Transverse colon (tissue), 4 donors: ENCODE measurements around the gene C1QTNF1. TPM values are rescaled to one million over a fixed set of nuclear protein-coding genes. Genes with fewer than 3 reads are reported as not detected.

Experiments
- DNase-seq: peaks from one replicate; pipeline ENCODE4 v3.0.0-alpha.2; 2019
- H3K27ac ChIP-seq, 4 donors: fragments of 200-600 bp; sonication (generic); 2 replicates each; pipeline ENCODE4 v1.5.1; 2016 to 2018; ENCODE audit warnings: inconsistent platforms in 4 of 4
- H3K27me3 ChIP-seq: fragments of 200-600 bp; sonication (generic); 2 replicates; pipeline ENCODE4 v1.5.1; 2017; ENCODE audit warnings: inconsistent platforms
- H3K36me3 ChIP-seq, 4 donors: fragments of 200-600 bp; sonication (generic); 2 replicates each; pipeline ENCODE4 v1.5.1; 2017 to 2019; ENCODE audit warnings: inconsistent platforms in 4 of 4
- H3K4me1 ChIP-seq, 4 donors: fragments of 200-600 bp; sonication (generic); 2 replicates each; pipeline ENCODE4 v1.5.1; 2017 to 2020; ENCODE audit warnings: inconsistent platforms in 4 of 4
- H3K4me3 ChIP-seq, 4 donors: fragments of 200-600 bp; sonication (generic); 1 replicate in 1 of 4; 2 replicates in 3 of 4; pipeline versions ENCODE4 v1.5.1 to v1.6.1; 2017 to 2019; ENCODE audit warnings: inconsistent platforms in 4 of 4
- H3K9me3 ChIP-seq, 2 donors: fragments of 200-600 bp; sonication (generic); 2 replicates each; pipeline ENCODE4 v1.5.1; 2017 to 2019; ENCODE audit warnings: inconsistent platforms in 2 of 2
- CTCF ChIP-seq, 5 experiments: fragments of 200-600 bp in 3 of 5; fragments of 450-650 bp in 2 of 5; sonication (generic) in 3 of 5; IDR thresholded peaks; 1 replicate in 2 of 5; 2 replicates in 3 of 5; pipeline ENCODE4 v1.5.1; 2016 to 2017; ENCODE audit warnings: antibody characterized with exemption in 5 of 5, inconsistent platforms in 3 of 5, mild to moderate bottlenecking in 2 of 5, moderate library complexity in 1 of 5
- EP300 ChIP-seq: sonication (generic); formaldehyde crosslinking; IDR thresholded peaks from one replicate; pipeline ENCODE4 v1.6.1; 2017; ENCODE audit warnings: antibody characterized with exemption, low read depth
- POLR2A ChIP-seq: fragments of 450-650 bp; IDR thresholded peaks from one replicate; pipeline ENCODE4 v1.6.1; 2016; ENCODE audit warnings: antibody characterized with exemption, mild to moderate bottlenecking, moderate library complexity
- POLR2AphosphoS5 ChIP-seq, 3 donors: sonication (generic); formaldehyde crosslinking; IDR thresholded peaks; one replicate each; pipeline ENCODE4 v1.6.1; 2016; ENCODE audit warnings: antibody characterized with exemption in 3 of 3
- WGBS, 2 donors: methylation state at CpG; one replicate each; pipeline ENCODE4 v1.1.5; 2018; ENCODE audit warnings: low coverage in 1 of 2; 5-methylcytosine and 5-hydroxymethylcytosine counted together
- in situ Hi-C, 4 donors: fragments of 200-750 bp; cut with MboI; loops; one replicate each; pipeline versions ENCODE4 v1.15.0 to v1.15.1; 2017; ENCODE audit warnings: low sequenced_read_pairs in 3 of 4, low pct_ligation_motif_present in 1 of 4, low pct_unique_long_range_greater_than_20kb in 1 of 4
- intact Hi-C: fragments of 100-400 bp; cut with DNase I; formaldehyde crosslinking; loops from one replicate; pipeline ENCODE4 v1.15.1; 2023; ENCODE audit warnings: low total_unique reads
- total RNA-seq, 4 donors: library from RNA; depleted of rRNA; stranded (reverse); fragments of >200 nt; gene quantifications; one replicate each; pipeline ENCODE4 v1.1.0, GENCODE V29; 2016

The C1QTNF1 gene
- total RNA-seq, 4 donors from 2014 or later = 5.4 to 35.5 (median 12.0) TPM

GRCh38 chr17:79002796-79003593, 21.0 kb upstream of the C1QTNF1 start:
- Histone ChIP-seq H3K4me1 (peaks cover 27 to 80% (median 71%) of the 10 kb centered on the region in 4 donors), H3K4me3 (peak overlapping the region in 2 of 4 donors; percentile 7 to 33), H3K9me3 (no peaks in the 10 kb centered on the region), H3K27me3 (no peaks in the 10 kb centered on the region), H3K36me3 (no peaks in the 10 kb centered on the region), H3K27ac (peak overlapping the region in 3 of 4 donors; percentile 81 to 89 (median 83))
- 20 to 52% methylated on average over 2 to 20 of the region's 20 CpGs for WGBS, 2 donors
- in situ Hi-C loops = no loop called here
- intact Hi-C loops = no loop called here
- TF ChIP-seq CTCF (IDR thresholded peaks at IDR 0.05) = no peak
- TF ChIP-seq POLR2A = no peak
- TF ChIP-seq POLR2AphosphoS5 (IDR thresholded peaks at IDR 0.05) = no peak
- no peak for TF ChIP-seq EP300
- no peak for DNase-seq

GRCh38 chr17:79003661-79004411, 20.1 kb upstream of the C1QTNF1 start:
- Histone ChIP-seq H3K27me3 (no peaks in the 10 kb centered on the region), H3K27ac (peak overlapping the region in 3 of 4 donors; percentile 81 to 89 (median 83)), H3K9me3 (no peaks in the 10 kb centered on the region), H3K36me3 (no peaks in the 10 kb centered on the region), H3K4me1 (peaks cover 26 to 82% (median 71%) of the 10 kb centered on the region in 4 donors), H3K4me3 (peak overlapping the region in 2 of 4 donors; percentile 0 to 33)
- TF ChIP-seq CTCF (IDR thresholded peaks at IDR 0.05) = no peak
- TF ChIP-seq POLR2A = no peak
- TF ChIP-seq EP300 = no peak
- no peak for TF ChIP-seq POLR2AphosphoS5 (IDR thresholded peaks at IDR 0.05)
- in situ Hi-C loops (no loop called here), intact Hi-C loops (no loop called here)
- 81% methylated on average over 3 of the region's 3 CpGs; no CpG with 5 or more reads in 1 of the 2 donors for WGBS, 2 donors
- peak; percentile 31 for DNase-seq

GRCh38 chr17:79005063-79005861, 18.7 kb upstream of the C1QTNF1 start:
- Histone ChIP-seq H3K36me3 (no peaks in the 10 kb centered on the region), H3K4me1 (peaks cover 28 to 76% (median 73%) of the 10 kb centered on the region in 4 donors), H3K4me3 (peak overlapping the region in 2 of 4 donors; percentile 27 to 34), H3K27ac (peak overlapping the region; percentile 82 to 95 (median 92)), H3K27me3 (no peaks in the 10 kb centered on the region), H3K9me3 (no peaks in the 10 kb centered on the region)
- TF ChIP-seq POLR2AphosphoS5 (IDR thresholded peaks at IDR 0.05) (peak; percentile 82 to 94 (median 91)), POLR2A (peak; percentile 92), EP300 (no peak), CTCF (IDR thresholded peaks at IDR 0.05) (peak in 1 of 5 experiments; percentile 24)
- WGBS, 2 donors = 51% methylated on average over 12 of the region's 12 CpGs; no CpG with 5 or more reads in 1 of the 2 donors
- intact Hi-C loops (no loop called here), in situ Hi-C loops (no loop called here)
- peak; percentile 88 for DNase-seq
